TTC549 (cell line): ENCODE data around the gene EYS.
"Not testable (repeated sequence)": the region's sequence is repeated elsewhere in the genome, so short reads cannot be mapped to it uniquely, and the experiment has no call there.

Experiments
- FAIRE-seq: peaks from 2 replicates; lab custom pipeline; 2012; peaks lifted over from hg19 to GRCh38; lab: Jason Lieb, UNC

EYS gene

GRCh38 chr6:65450451-65450850 lies 256.6 kb downstream of the EYS start:
- no peak for FAIRE-seq

- FAIRE-seq, result no peak
These were observed 257.1 kb downstream of the EYS start for GRCh38 chr6:65449926-65450325.

GRCh38 chr6:65448866-65449265 lies 258.2 kb downstream of the EYS start:
- no peak for FAIRE-seq

GRCh38 chr6:65436281-65436680 lies 270.7 kb downstream of the EYS start:
- no peak for FAIRE-seq

GRCh38 chr6:65416621-65417020 lies 290.4 kb downstream of the EYS start:
- FAIRE-seq, result no peak

- FAIRE-seq, result no peak
These were observed 296.7 kb downstream of the EYS start for GRCh38 chr6:65410309-65410708.

GRCh38 chr6:65402564-65402963 lies 304.5 kb downstream of the EYS start:
- no peak for FAIRE-seq

GRCh38 chr6:65399355-65400084 lies 307.5 kb downstream of the EYS start:
- no peak for FAIRE-seq

GRCh38 chr6:65398851-65399250 lies 308.2 kb downstream of the EYS start:
- FAIRE-seq, result no peak

GRCh38 chr6:65350530-65350929 lies 356.5 kb downstream of the EYS start:
- no peak for FAIRE-seq

- FAIRE-seq, result not testable (repeated sequence)
These were observed 404.4 kb downstream of the EYS start for GRCh38 chr6:65302655-65303054.

GRCh38 chr6:65299236-65299635 lies 407.8 kb downstream of the EYS start:
- no peak for FAIRE-seq

- no peak for FAIRE-seq
These were observed 411.2 kb downstream of the EYS start for GRCh38 chr6:65295812-65296211.

- FAIRE-seq, result no peak
These were observed 417.5 kb downstream of the EYS start for GRCh38 chr6:65289491-65289890.

- no peak for FAIRE-seq
These were observed 421.8 kb downstream of the EYS start for GRCh38 chr6:65285275-65285674.

- FAIRE-seq, result no peak
These were observed 427.0 kb downstream of the EYS start for GRCh38 chr6:65280060-65280459.

GRCh38 chr6:65262241-65262640 lies 444.8 kb downstream of the EYS start:
- no peak for FAIRE-seq

GRCh38 chr6:65259982-65260381 lies 447.0 kb downstream of the EYS start:
- no peak for FAIRE-seq

- FAIRE-seq, result no peak
These were observed 448.0 kb downstream of the EYS start for GRCh38 chr6:65259059-65259458.

GRCh38 chr6:65253041-65253440 lies 454.0 kb downstream of the EYS start:
- FAIRE-seq, result no peak

- no peak for FAIRE-seq
These were observed 458.9 kb downstream of the EYS start for GRCh38 chr6:65248101-65248610.

GRCh38 chr6:65231616-65232015 lies 475.4 kb downstream of the EYS start:
- FAIRE-seq, result no peak

GRCh38 chr6:65229825-65230224 lies 477.2 kb downstream of the EYS start:
- FAIRE-seq, result no peak

- FAIRE-seq, result no peak
These were observed 485.9 kb downstream of the EYS start for GRCh38 chr6:65221153-65221552.
